Measurements from ENCODE around the gene SDR9C7. TPM values are rescaled to one million over a fixed set of nuclear protein-coding genes. Genes with fewer than 3 reads are reported as not detected.

The SDR9C7 gene
- total and polyA plus RNA-seq, 2 donors (not counting 1 experiment from before 2014, with no cell fraction given) = not detected

DNA sequence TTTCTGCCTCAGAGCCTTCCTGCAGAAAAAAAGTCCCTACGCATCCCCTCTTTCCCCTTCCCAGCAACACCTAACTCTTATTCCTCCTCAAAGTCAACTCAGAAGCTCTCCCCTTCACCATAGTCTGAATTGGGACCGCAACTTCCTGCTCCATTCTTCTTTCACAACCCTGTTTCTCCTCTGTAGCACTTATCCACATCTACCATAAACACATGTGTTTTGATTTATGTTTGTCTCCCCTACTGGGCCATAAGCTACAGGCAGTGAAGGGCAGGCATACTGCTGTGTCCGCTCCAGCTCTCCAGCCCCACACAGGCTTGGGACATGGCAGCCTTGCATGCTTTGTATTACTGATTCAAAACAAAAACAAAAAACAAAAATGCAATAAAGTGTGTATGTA lies 5.9 kb downstream of the SDR9C7 start:
- Histone ChIP-seq H3K27me3 (ENCODE audit: control insufficient read depth, insufficient read depth, low read length) (peaks cover 4% of the 10 kb centered on the region), H3K4me3 (replicated peaks in 1 of 4; ENCODE audit: control extremely low read depth in 1 of 4, insufficient read depth in 1 of 4, low read depth in 3 of 4, low read length in 4 of 4) (no peak overlapping the region), H3K27ac (ENCODE audit: insufficient read depth, low read length) (no peak overlapping the region), H4K20me1 (ENCODE audit: control insufficient read depth, extremely low read depth, insufficient read depth, low read length) (no peaks in the 10 kb centered on the region), H3K36me3 (ENCODE audit: control insufficient read depth, insufficient read depth, low read length) (no peaks in the 10 kb centered on the region), H3K9ac (ENCODE audit: insufficient read depth, low read length) (no peak overlapping the region), H3K79me2 (ENCODE audit: control insufficient read depth, insufficient read depth, low read length) (no peaks in the 10 kb centered on the region), H3K4me1 (ENCODE audit: control insufficient read depth, extremely low read depth, insufficient read depth, low read length) (no peaks in the 10 kb centered on the region), H3K4me2 (ENCODE audit: extremely low read depth, insufficient read depth, low read length) (no peak overlapping the region), H3K9me3 (ENCODE audit: control insufficient read depth, insufficient read depth, low read depth, low read length) (no peaks in the 10 kb centered on the region), H2AFZ (ENCODE audit: low read length) (no peak overlapping the region)
- TF ChIP-seq EZH2 (IDR thresholded peaks at IDR 0.05; ENCODE audit: low read length, missing control alignments) = no peak
- TF ChIP-seq, protein P1, sequence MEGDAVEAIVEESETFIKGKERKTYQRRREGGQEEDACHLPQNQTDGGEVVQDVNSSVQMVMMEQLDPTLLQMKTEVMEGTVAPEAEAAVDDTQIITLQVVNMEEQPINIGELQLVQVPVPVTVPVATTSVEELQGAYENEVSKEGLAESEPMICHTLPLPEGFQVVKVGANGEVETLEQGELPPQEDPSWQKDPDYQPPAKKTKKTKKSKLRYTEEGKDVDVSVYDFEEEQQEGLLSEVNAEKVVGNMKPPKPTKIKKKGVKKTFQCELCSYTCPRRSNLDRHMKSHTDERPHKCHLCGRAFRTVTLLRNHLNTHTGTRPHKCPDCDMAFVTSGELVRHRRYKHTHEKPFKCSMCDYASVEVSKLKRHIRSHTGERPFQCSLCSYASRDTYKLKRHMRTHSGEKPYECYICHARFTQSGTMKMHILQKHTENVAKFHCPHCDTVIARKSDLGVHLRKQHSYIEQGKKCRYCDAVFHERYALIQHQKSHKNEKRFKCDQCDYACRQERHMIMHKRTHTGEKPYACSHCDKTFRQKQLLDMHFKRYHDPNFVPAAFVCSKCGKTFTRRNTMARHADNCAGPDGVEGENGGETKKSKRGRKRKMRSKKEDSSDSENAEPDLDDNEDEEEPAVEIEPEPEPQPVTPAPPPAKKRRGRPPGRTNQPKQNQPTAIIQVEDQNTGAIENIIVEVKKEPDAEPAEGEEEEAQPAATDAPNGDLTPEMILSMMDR (conservative IDR thresholded peaks at IDR 0.05 in 1 of 2, IDR thresholded peaks at IDR 0.05 in 1 of 2; ENCODE audit: low read depth in 1 of 2, low read length in 2 of 2) = no peak
- no peak for DNase-seq (ENCODE audit: low read depth in 2 of 2)

DNA sequence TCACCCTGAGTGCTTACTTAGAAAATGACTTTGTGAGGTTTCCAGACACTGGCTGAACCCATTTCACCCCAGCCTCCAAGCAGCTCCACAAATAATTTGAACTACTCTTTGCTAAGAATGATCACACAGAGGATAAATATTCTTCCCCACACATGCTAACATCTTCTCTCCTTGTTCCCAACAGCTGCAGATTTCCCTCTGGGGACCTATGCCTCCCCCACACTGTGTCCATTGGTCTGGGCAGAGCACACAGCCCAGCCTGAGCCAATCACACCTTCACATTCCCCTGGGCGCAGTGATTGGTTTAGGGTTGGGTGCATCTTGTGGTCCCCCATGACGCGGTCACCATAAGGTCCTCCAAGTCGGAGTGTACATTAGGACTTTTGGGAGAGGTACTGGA lies 6.9 kb downstream of the SDR9C7 start:
- no peak for DNase-seq (ENCODE audit: low read depth in 2 of 2)
- no peaks in the 10 kb centered on the region for H3K79me2 ChIP-seq (ENCODE audit: control insufficient read depth, insufficient read depth, low read length)
- H3K27me3 ChIP-seq (ENCODE audit: control insufficient read depth, insufficient read depth, low read length) = peaks cover 4% of the 10 kb centered on the region
- H3K9me3 ChIP-seq (ENCODE audit: control insufficient read depth, insufficient read depth, low read depth, low read length) = no peaks in the 10 kb centered on the region
- H2AFZ ChIP-seq (ENCODE audit: low read length) = no peak overlapping the region
- TF ChIP-seq, protein P1 (conservative IDR thresholded peaks at IDR 0.05 in 1 of 2, IDR thresholded peaks at IDR 0.05 in 1 of 2; ENCODE audit: low read depth in 1 of 2, low read length in 2 of 2) = no peak
- no peak for TF ChIP-seq EZH2 (IDR thresholded peaks at IDR 0.05; ENCODE audit: low read length, missing control alignments)
- H3K4me1 ChIP-seq (ENCODE audit: control insufficient read depth, extremely low read depth, insufficient read depth, low read length) = no peaks in the 10 kb centered on the region
- H4K20me1 ChIP-seq (ENCODE audit: control insufficient read depth, extremely low read depth, insufficient read depth, low read length) = no peaks in the 10 kb centered on the region
- no peak overlapping the region for H3K4me2 ChIP-seq (ENCODE audit: extremely low read depth, insufficient read depth, low read length)
- H3K36me3 ChIP-seq (ENCODE audit: control insufficient read depth, insufficient read depth, low read length) = no peaks in the 10 kb centered on the region
- no peak overlapping the region for H3K9ac ChIP-seq (ENCODE audit: insufficient read depth, low read length)
- H3K4me3 ChIP-seq (replicated peaks in 1 of 4; ENCODE audit: control extremely low read depth in 1 of 4, insufficient read depth in 1 of 4, low read depth in 3 of 4, low read length in 4 of 4) = no peak overlapping the region
- H3K27ac ChIP-seq (ENCODE audit: insufficient read depth, low read length) = no peak overlapping the region

DNA sequence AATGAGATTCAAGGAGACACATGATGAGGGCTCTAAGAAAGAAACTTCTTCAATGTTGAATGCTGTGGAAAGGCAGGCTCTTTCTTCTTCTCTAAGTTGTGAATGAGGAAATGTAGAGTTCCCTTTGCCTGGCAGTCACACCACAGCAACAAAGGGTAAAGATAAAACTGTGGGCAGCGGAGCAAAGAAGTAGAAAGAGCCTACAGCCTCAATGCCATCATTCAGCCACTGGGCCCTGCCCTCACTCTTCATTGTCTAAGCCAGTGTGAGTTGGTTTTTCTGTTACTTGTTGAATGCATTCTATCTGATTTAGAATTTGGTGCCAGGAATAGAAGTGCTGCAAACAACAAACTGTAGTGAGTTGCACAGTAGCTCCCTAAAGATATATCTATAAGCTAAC lies 12.2 kb downstream of the SDR9C7 start:
- Histone ChIP-seq H3K4me2 (ENCODE audit: extremely low read depth, insufficient read depth, low read length) (no peak overlapping the region), H3K79me2 (ENCODE audit: control insufficient read depth, insufficient read depth, low read length) (no peaks in the 10 kb centered on the region), H3K27ac (ENCODE audit: insufficient read depth, low read length) (no peak overlapping the region), H3K9ac (ENCODE audit: insufficient read depth, low read length) (no peak overlapping the region), H3K36me3 (ENCODE audit: control insufficient read depth, insufficient read depth, low read length) (no peaks in the 10 kb centered on the region), H3K27me3 (ENCODE audit: control insufficient read depth, insufficient read depth, low read length) (peaks cover 4% of the 10 kb centered on the region), H3K9me3 (ENCODE audit: control insufficient read depth, insufficient read depth, low read depth, low read length) (no peaks in the 10 kb centered on the region), H4K20me1 (ENCODE audit: control insufficient read depth, extremely low read depth, insufficient read depth, low read length) (no peaks in the 10 kb centered on the region), H3K4me3 (replicated peaks in 1 of 4; ENCODE audit: control extremely low read depth in 1 of 4, insufficient read depth in 1 of 4, low read depth in 3 of 4, low read length in 4 of 4) (no peak overlapping the region), H3K4me1 (ENCODE audit: control insufficient read depth, extremely low read depth, insufficient read depth, low read length) (no peaks in the 10 kb centered on the region), H2AFZ (ENCODE audit: low read length) (no peak overlapping the region)
- no peak for DNase-seq (ENCODE audit: low read depth in 2 of 2)
- no peak for TF ChIP-seq EZH2 (IDR thresholded peaks at IDR 0.05; ENCODE audit: low read length, missing control alignments)
- TF ChIP-seq, protein P1 (conservative IDR thresholded peaks at IDR 0.05 in 1 of 2, IDR thresholded peaks at IDR 0.05 in 1 of 2; ENCODE audit: low read depth in 1 of 2, low read length in 2 of 2) = no peak
